Left lung (tissue), 10 donors: ENCODE data around the gene SLBP. TPM values are rescaled to one million over a fixed set of nuclear protein-coding genes. Genes with fewer than 3 reads are reported as not detected.

Experiments used
- ATAC-seq: fragments of 200-7000 bp; cut with Tn5 transposase; one replicate; pipeline ENCODE4 v1.9.1; 2020; ENCODE audit warnings: moderate library complexity
- DNase-seq, 4 donors: peaks; one replicate each; pipeline ENCODE4 v3.0.0-alpha.2; 2013 to 2020
- H3K27ac ChIP-seq, 2 donors: fragments of 200-600 bp; sonication (generic) in 1 of 2; one replicate each; pipeline versions ENCODE4 v1.5.0 to v1.8.0; 2020 to 2021
- H3K27me3 ChIP-seq, 2 donors: fragments of 200-600 bp; sonication (generic) in 1 of 2; one replicate each; pipeline versions ENCODE4 v1.5.0 to v1.8.0; 2020 to 2021
- H3K36me3 ChIP-seq, 2 donors: fragments of 200-600 bp; sonication (generic) in 1 of 2; one replicate each; pipeline versions ENCODE4 v1.5.0 to v1.8.0; 2020 to 2021
- H3K4me1 ChIP-seq, 2 donors: fragments of 200-600 bp; one replicate each; pipeline ENCODE4 v1.8.0; 2021
- H3K4me3 ChIP-seq, 2 donors: fragments of 200-600 bp; sonication (generic) in 1 of 2; one replicate each; pipeline versions ENCODE4 v1.5.0 to v1.8.0; 2020 to 2021; ENCODE audit warnings: mild to moderate bottlenecking in 1 of 2
- H3K9me3 ChIP-seq, 2 donors: fragments of 200-600 bp; sonication (generic) in 1 of 2; one replicate each; pipeline versions ENCODE4 v1.5.0 to v1.8.0; 2020 to 2021
- CTCF ChIP-seq, 2 donors: fragments of 200-600 bp; sonication (generic) in 1 of 2; IDR thresholded peaks; one replicate each; pipeline versions ENCODE4 v1.5.0 to v1.8.0; 2021; ENCODE audit warnings: antibody characterized with exemption in 2 of 2
- intact Hi-C, 2 donors: fragments of 100-400 bp; cut with DNase I; formaldehyde crosslinking; loops; one replicate each; pipeline versions ENCODE4 v1.11.2 to v1.14.2; 2022
- polyA plus RNA-seq, 6 donors: library from polyadenylated mRNA; unstranded; fragments of 120-200 nt; gene quantifications; one replicate each; pipeline ENCODE4 v1.2.1, GENCODE V29; 2013; ENCODE audit not compliant: insufficient read length in 6 of 6
- total RNA-seq, 2 donors: library from RNA; stranded (reverse); fragmentation: NEBNext Ultra II Directional; extraction: Animal tissue kit (Norgen Biotek cat#: 25700); gene quantifications; one replicate each; pipeline ENCODE4 v1.2.1, GENCODE V29; 2021
- donor health status: DM: no; HTN: yes; CAD: no.
- donor health status: DM: no; HTN: no; CAD: no.

The SLBP gene
- total and polyA plus RNA-seq, 8 donors: 39.1 to 73.0 (median 60.0) TPM

GRCh38 chr4:1651609-1652008 is 60.5 kb downstream of the SLBP start:
- H3K4me1 ChIP-seq: no peaks in the 10 kb centered on the region

GRCh38 chr4:1648962-1649361 is 63.2 kb downstream of the SLBP start:
- Histone ChIP-seq H3K27ac (no peak overlapping the region), H3K4me3 (no peak overlapping the region), H3K4me1 (no peaks in the 10 kb centered on the region), H3K9me3 (no peaks in the 10 kb centered on the region), H3K27me3 (no peaks in the 10 kb centered on the region), H3K36me3 (no peaks in the 10 kb centered on the region)
- intact Hi-C loops: no loop called here
- no peak for ATAC-seq
- no peak for DNase-seq
- TF ChIP-seq CTCF (IDR thresholded peaks at IDR 0.05): no peak

More at GRCh38 chr4:1651609-1652008, 60.5 kb downstream of the SLBP start:
- H3K4me3 ChIP-seq: no peak overlapping the region
- ATAC-seq (no peak), DNase-seq (peak in 1 of 4 donors; percentile 49)
- no peaks in the 10 kb centered on the region for H3K9me3 ChIP-seq
- no peak overlapping the region for H3K27ac ChIP-seq
- H3K27me3 ChIP-seq: no peaks in the 10 kb centered on the region
- H3K36me3 ChIP-seq: peaks cover 0 to 8% of the 10 kb centered on the region in 2 donors
- no peak for TF ChIP-seq CTCF (IDR thresholded peaks at IDR 0.05)
- intact Hi-C loops: no loop called here

- intact Hi-C loops: no loop called here
- Histone ChIP-seq H3K36me3 (no peaks in the 10 kb centered on the region), H3K27me3 (no peaks in the 10 kb centered on the region), H3K9me3 (no peaks in the 10 kb centered on the region), H3K4me3 (no peak overlapping the region), H3K4me1 (no peaks in the 10 kb centered on the region), H3K27ac (no peak overlapping the region)
- TF ChIP-seq CTCF (IDR thresholded peaks at IDR 0.05): no peak
- ATAC-seq (no peak), DNase-seq (peak in 1 of 4 donors; percentile 76)
These were observed 64.7 kb downstream of the SLBP start for GRCh38 chr4:1647432-1647831.

- intact Hi-C loops: no loop called here
- H3K4me3 ChIP-seq: no peak overlapping the region
- ATAC-seq (no peak), DNase-seq (no peak)
- no peaks in the 10 kb centered on the region for H3K9me3 ChIP-seq
- no peaks in the 10 kb centered on the region for H3K27me3 ChIP-seq
- no peak for TF ChIP-seq CTCF (IDR thresholded peaks at IDR 0.05)
- H3K27ac ChIP-seq: no peak overlapping the region
- no peaks in the 10 kb centered on the region for H3K4me1 ChIP-seq
- H3K36me3 ChIP-seq: no peaks in the 10 kb centered on the region
These were observed 65.4 kb downstream of the SLBP start for GRCh38 chr4:1646690-1647089.

GRCh38 chr4:1644891-1645657 is 67.0 kb downstream of the SLBP start:
- Histone ChIP-seq H3K9me3 (no peaks in the 10 kb centered on the region), H3K36me3 (no peaks in the 10 kb centered on the region), H3K27ac (no peak overlapping the region), H3K4me3 (no peak overlapping the region), H3K4me1 (no peaks in the 10 kb centered on the region), H3K27me3 (no peaks in the 10 kb centered on the region)
- peak; percentile 61 for ATAC-seq
- intact Hi-C loops: no loop called here
- no peak for TF ChIP-seq CTCF (IDR thresholded peaks at IDR 0.05)
- DNase-seq: peak in 3 of 4 donors; percentile 47 to 77 (median 71)
